Mesenchymal stem cell (in vitro differentiated cells and primary cell): ENCODE data around the gene CPNE5.

Experiments
- DNase-seq: peaks from one replicate; pipeline ENCODE4 v3.0.0-alpha.2; 2013
- H2AFZ ChIP-seq: one replicate; pipeline ENCODE4 v1.6.1; 2013; ENCODE audit warnings: low read depth, mild to moderate bottlenecking, control low read depth, inconsistent platforms, low read length, moderate library complexity
- H2AK5ac ChIP-seq: 2 replicates; pipeline ENCODE4 v1.6.1; 2013; ENCODE audit warnings: low read length, moderate library complexity, mild to moderate bottlenecking, inconsistent platforms; ENCODE audit not compliant: severe bottlenecking
- H2BK120ac ChIP-seq: one replicate; pipeline ENCODE4 v1.6.1; 2013; ENCODE audit warnings: low read depth, mild to moderate bottlenecking, inconsistent platforms, low read length, moderate library complexity
- H2BK12ac ChIP-seq, 2 experiments: one replicate each; pipeline ENCODE4 v1.6.1; 2013; ENCODE audit warnings: inconsistent platforms in 2 of 2, low read length in 2 of 2, mild to moderate bottlenecking in 2 of 2, moderate library complexity in 2 of 2, control low read depth in 1 of 2
- H2BK15ac ChIP-seq: one replicate; pipeline ENCODE4 v1.6.1; 2013; ENCODE audit warnings: mild to moderate bottlenecking, low read depth, inconsistent platforms; ENCODE audit not compliant: poor library complexity, severe bottlenecking
- H2BK5ac ChIP-seq: 2 replicates; pipeline ENCODE4 v1.6.1; 2013; ENCODE audit warnings: low read depth, mild to moderate bottlenecking, low read length, control low read depth, inconsistent platforms; ENCODE audit not compliant: poor library complexity, severe bottlenecking
- H3K14ac ChIP-seq, 2 experiments: one replicate each; pipeline ENCODE4 v1.6.1; 2013; ENCODE audit warnings: inconsistent platforms in 2 of 2, low read length in 2 of 2, control low read depth in 1 of 2, mild to moderate bottlenecking in 1 of 2, moderate library complexity in 1 of 2
- H3K18ac ChIP-seq, 2 experiments: one replicate each; pipeline ENCODE4 v1.6.1; 2013; ENCODE audit warnings: inconsistent platforms in 2 of 2, low read length in 2 of 2, control low read depth in 1 of 2, low read depth in 1 of 2, mild to moderate bottlenecking in 1 of 2
- H3K23ac ChIP-seq, 2 experiments: one replicate each; pipeline ENCODE4 v1.6.1; 2013; ENCODE audit warnings: inconsistent platforms in 2 of 2, low read length in 2 of 2, mild to moderate bottlenecking in 2 of 2, moderate library complexity in 2 of 2, control low read depth in 1 of 2
- H3K27ac ChIP-seq: 2 replicates; pipeline ENCODE4 v1.5.1; 2013; ENCODE audit warnings: mild to moderate bottlenecking, moderate library complexity, low read length, control low read depth, inconsistent platforms; ENCODE audit not compliant: poor library complexity, severe bottlenecking
- H3K27me3 ChIP-seq, 2 experiments: 2 replicates each; pipeline versions ENCODE4 v1.6.1 to v1.7.0; 2013; ENCODE audit warnings: low read length in 2 of 2, mild to moderate bottlenecking in 2 of 2, moderate library complexity in 2 of 2, control low read depth in 1 of 2, inconsistent platforms in 1 of 2; ENCODE audit not compliant: control insufficient read depth in 1 of 2, insufficient read depth in 1 of 2
- H3K36me3 ChIP-seq, 2 experiments: 2 replicates each; pipeline versions ENCODE4 v1.6.1 to v1.7.0; 2013; ENCODE audit warnings: low read length in 2 of 2, control low read depth in 1 of 2, inconsistent platforms in 1 of 2, low read depth in 1 of 2, mild to moderate bottlenecking in 1 of 2; ENCODE audit not compliant: insufficient read depth in 2 of 2, control insufficient read depth in 1 of 2
- H3K4ac ChIP-seq, 2 experiments: one replicate each; pipeline ENCODE4 v1.6.1; 2013; ENCODE audit warnings: inconsistent platforms in 2 of 2, low read length in 2 of 2, mild to moderate bottlenecking in 2 of 2, moderate library complexity in 2 of 2, control low read depth in 1 of 2, low read depth in 1 of 2
- H3K4me1 ChIP-seq: 2 replicates; pipeline ENCODE4 v1.6.1; 2013; ENCODE audit warnings: low read depth, low read length, control low read depth; ENCODE audit not compliant: control insufficient read depth, insufficient read depth
- H3K4me2 ChIP-seq: 2 replicates; pipeline ENCODE4 v1.6.1; 2013; ENCODE audit warnings: low read length, mild to moderate bottlenecking, inconsistent platforms; ENCODE audit not compliant: poor library complexity, severe bottlenecking
- H3K4me3 ChIP-seq, 2 experiments: 2 replicates each; pipeline versions ENCODE4 v1.5.1 to v1.7.0; 2013; ENCODE audit warnings: low read length in 2 of 2, mild to moderate bottlenecking in 2 of 2, control low read depth in 1 of 2, low read depth in 1 of 2; ENCODE audit not compliant: insufficient read depth in 1 of 2
- H3K79me1 ChIP-seq: replicated peaks from 2 replicates; pipeline ENCODE4 v1.6.1; 2013; ENCODE audit warnings: mild to moderate bottlenecking, control low read depth, low read length, inconsistent platforms; ENCODE audit not compliant: poor library complexity, severe bottlenecking
- H3K9ac ChIP-seq: 2 replicates; pipeline ENCODE4 v1.7.0; 2013; ENCODE audit warnings: mild to moderate bottlenecking, low read length, moderate library complexity
- H3K9me3 ChIP-seq: 2 replicates; pipeline ENCODE4 v1.7.0; 2013; ENCODE audit warnings: mild to moderate bottlenecking, low read length; ENCODE audit not compliant: control insufficient read depth
- H4K8ac ChIP-seq: one replicate; pipeline ENCODE4 v1.6.1; 2013; ENCODE audit warnings: inconsistent platforms, mild to moderate bottlenecking, low read length, moderate library complexity
- H4K91ac ChIP-seq: one replicate; pipeline ENCODE4 v1.6.1; 2013; ENCODE audit warnings: mild to moderate bottlenecking, low read length, inconsistent platforms
- WGBS: methylation state at CpG from one replicate; pipeline ENCODE4 v1.1.7; 2013; ENCODE audit warnings: mixed read lengths; 5-methylcytosine and 5-hydroxymethylcytosine counted together

The CPNE5 gene

GRCh38 chr6:36793913-36794712 lies 45.1 kb downstream of the CPNE5 start:
- Histone ChIP-seq H2AFZ (no peak overlapping the region), H3K9me3 (no peaks in the 10 kb centered on the region), H3K36me3 (no peaks in the 10 kb centered on the region), H2AK5ac (no peak overlapping the region), H2BK12ac (no peak overlapping the region), H3K79me1 (no peaks in the 10 kb centered on the region), H2BK15ac (no peak overlapping the region), H3K27ac (no peak overlapping the region), H3K4me2 (no peak overlapping the region), H3K14ac (peak overlapping the region in 1 of 2 experiments; percentile 49), H3K9ac (no peak overlapping the region), H3K4me1 (no peaks in the 10 kb centered on the region), H3K18ac (no peak overlapping the region), H3K4me3 (no peak overlapping the region), H3K27me3 (peaks cover 48 to 85% of the 10 kb centered on the region in 2 experiments), H3K4ac (no peak overlapping the region), H4K8ac (no peak overlapping the region), H2BK120ac (no peak overlapping the region), H2BK5ac (no peak overlapping the region), H4K91ac (no peak overlapping the region), H3K23ac (no peak overlapping the region)
- 65% methylated on average over 18 of the region's 19 CpGs for WGBS
- DNase-seq = no peak

- Histone ChIP-seq H3K79me1 (no peaks in the 10 kb centered on the region), H3K36me3 (no peaks in the 10 kb centered on the region), H3K4me3 (no peak overlapping the region), H3K14ac (no peak overlapping the region), H2AK5ac (no peak overlapping the region), H2BK5ac (no peak overlapping the region), H3K4me1 (no peaks in the 10 kb centered on the region), H3K4me2 (no peak overlapping the region), H3K18ac (no peak overlapping the region), H3K27me3 (peaks cover 54 to 82% of the 10 kb centered on the region in 2 experiments), H3K9me3 (no peaks in the 10 kb centered on the region), H3K23ac (no peak overlapping the region), H4K91ac (no peak overlapping the region), H2AFZ (no peak overlapping the region), H2BK12ac (no peak overlapping the region), H3K27ac (no peak overlapping the region), H3K4ac (no peak overlapping the region), H3K9ac (no peak overlapping the region), H4K8ac (no peak overlapping the region), H2BK120ac (no peak overlapping the region), H2BK15ac (no peak overlapping the region)
- DNase-seq = no peak
- 72% methylated on average over 9 of the region's 9 CpGs for WGBS
Measured at GRCh38 chr6:36793296-36793912, 45.8 kb downstream of the CPNE5 start.

- Histone ChIP-seq H4K8ac (no peak overlapping the region), H2AK5ac (no peak overlapping the region), H2BK5ac (no peak overlapping the region), H3K27me3 (peaks cover 58 to 75% of the 10 kb centered on the region in 2 experiments), H3K4ac (no peak overlapping the region), H3K4me1 (no peaks in the 10 kb centered on the region), H3K23ac (no peak overlapping the region), H2BK12ac (no peak overlapping the region), H3K4me3 (no peak overlapping the region), H3K9ac (no peak overlapping the region), H3K36me3 (no peaks in the 10 kb centered on the region), H2BK15ac (no peak overlapping the region), H2BK120ac (no peak overlapping the region), H3K14ac (no peak overlapping the region), H3K4me2 (no peak overlapping the region), H3K27ac (no peak overlapping the region), H2AFZ (no peak overlapping the region), H4K91ac (no peak overlapping the region), H3K9me3 (no peaks in the 10 kb centered on the region), H3K18ac (no peak overlapping the region), H3K79me1 (no peaks in the 10 kb centered on the region)
- 87% methylated on average over 10 of the region's 10 CpGs for WGBS
- DNase-seq = no peak
Measured at GRCh38 chr6:36791521-36792135, 47.6 kb downstream of the CPNE5 start.

GRCh38 chr6:36791085-36791484 lies 48.2 kb downstream of the CPNE5 start:
- H2AFZ ChIP-seq = no peak overlapping the region
- no peak overlapping the region for H3K18ac ChIP-seq
- no peak overlapping the region for H4K91ac ChIP-seq
- H3K36me3 ChIP-seq = no peaks in the 10 kb centered on the region
- H3K14ac ChIP-seq = no peak overlapping the region
- DNase-seq = no peak
- H3K79me1 ChIP-seq = no peaks in the 10 kb centered on the region
- no peak overlapping the region for H2BK15ac ChIP-seq
- H2BK5ac ChIP-seq = no peak overlapping the region
- peaks cover 58 to 74% of the 10 kb centered on the region in 2 experiments for H3K27me3 ChIP-seq
- 90% methylated on average over 1 of the region's 2 CpGs for WGBS
- H3K23ac ChIP-seq = no peak overlapping the region
- no peaks in the 10 kb centered on the region for H3K4me1 ChIP-seq
- no peak overlapping the region for H4K8ac ChIP-seq
- H3K9ac ChIP-seq = no peak overlapping the region
- H2AK5ac ChIP-seq = no peak overlapping the region
- H3K4ac ChIP-seq = no peak overlapping the region
- no peak overlapping the region for H3K27ac ChIP-seq
- no peak overlapping the region for H2BK12ac ChIP-seq
- H3K4me2 ChIP-seq = no peak overlapping the region
- H3K4me3 ChIP-seq = no peak overlapping the region
- no peaks in the 10 kb centered on the region for H3K9me3 ChIP-seq
- no peak overlapping the region for H2BK120ac ChIP-seq
